Myocyte (in vitro differentiated cells): ENCODE results near the gene ST8SIA6. TPM values are rescaled to one million over a fixed set of nuclear protein-coding genes. Genes with fewer than 3 reads are reported as not detected.
A peak's percentile ranks its signal among the peaks of the same experiment; 100 is the strongest.
"Not testable (repeated sequence)": the region's sequence is repeated elsewhere in the genome, so short reads cannot be mapped to it uniquely, and the experiment has no call there.

Experiments
- DNase-seq: peaks from one replicate; pipeline ENCODE4 v3.0.0-alpha.2; 2012; ENCODE audit warnings: low read depth
- polyA plus RNA-seq: library from polyadenylated mRNA; unstranded; fragments of >200 nt; gene quantifications from one replicate; pipeline ENCODE4 v1.2.1, GENCODE V29; 2012; ENCODE audit warnings: missing spikeins
- total RNA-seq: library from RNA; depleted of rRNA; stranded (reverse); fragments of >200 nt; gene quantifications from 2 replicates; pipeline ENCODE4 v1.2.3, GENCODE V29; 2014

The ST8SIA6 gene, protein sequence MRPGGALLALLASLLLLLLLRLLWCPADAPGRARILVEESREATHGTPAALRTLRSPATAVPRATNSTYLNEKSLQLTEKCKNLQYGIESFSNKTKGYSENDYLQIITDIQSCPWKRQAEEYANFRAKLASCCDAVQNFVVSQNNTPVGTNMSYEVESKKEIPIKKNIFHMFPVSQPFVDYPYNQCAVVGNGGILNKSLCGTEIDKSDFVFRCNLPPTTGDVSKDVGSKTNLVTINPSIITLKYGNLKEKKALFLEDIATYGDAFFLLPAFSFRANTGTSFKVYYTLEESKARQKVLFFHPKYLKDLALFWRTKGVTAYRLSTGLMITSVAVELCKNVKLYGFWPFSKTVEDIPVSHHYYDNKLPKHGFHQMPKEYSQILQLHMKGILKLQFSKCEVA
- 0.47 TPM in 1 of 2 replicates, not detected in the other for total RNA-seq
- polyA plus RNA-seq = 0.06 TPM

- DNase-seq = peak; percentile 57
These were observed at the start of gene ST8SIA6 for GRCh38 chr10:17454161-17455014. ST8SIA6 (minus strand) TSS chr10:17454595; CDS start chr10:17454255, 340 bp downstream.

- DNase-seq = no peak
These were observed 49.4 kb upstream of the ST8SIA6 start for GRCh38 chr10:17503795-17504194.

- no peak for DNase-seq
These were observed 48.4 kb upstream of the ST8SIA6 start for GRCh38 chr10:17502814-17503213.

GRCh38 chr10:17499014-17499413, 44.6 kb upstream of the ST8SIA6 start:
- not testable (repeated sequence) for DNase-seq

DNA sequence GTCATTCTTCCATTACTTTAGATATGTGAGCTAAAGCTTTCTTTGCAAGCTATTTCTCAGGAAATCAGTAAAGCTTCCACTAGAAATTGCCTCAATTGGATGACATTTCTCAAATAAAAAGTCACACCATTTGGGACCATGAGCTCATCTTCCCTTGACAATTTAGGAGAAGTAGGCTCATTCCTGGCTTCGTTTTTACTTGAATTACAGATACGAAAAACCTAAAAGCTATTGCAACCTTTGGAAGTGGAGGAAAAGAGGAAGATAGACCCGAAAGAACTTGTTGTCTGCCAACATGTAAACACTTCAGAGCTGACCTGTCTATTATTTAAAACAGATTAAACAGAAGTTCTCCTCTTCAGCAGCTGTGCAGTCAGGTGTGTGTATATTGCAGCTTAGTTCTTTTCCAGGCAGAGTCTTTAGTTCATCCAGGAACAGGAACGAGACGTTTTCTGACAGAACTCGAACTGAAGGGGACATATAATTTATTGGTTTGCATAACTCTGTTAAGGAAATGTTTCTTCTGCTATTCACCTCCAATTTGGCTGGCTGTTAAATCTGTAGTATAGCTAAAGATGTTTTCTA, 43.1 kb upstream of the ST8SIA6 start:
- no peak for DNase-seq

DNA sequence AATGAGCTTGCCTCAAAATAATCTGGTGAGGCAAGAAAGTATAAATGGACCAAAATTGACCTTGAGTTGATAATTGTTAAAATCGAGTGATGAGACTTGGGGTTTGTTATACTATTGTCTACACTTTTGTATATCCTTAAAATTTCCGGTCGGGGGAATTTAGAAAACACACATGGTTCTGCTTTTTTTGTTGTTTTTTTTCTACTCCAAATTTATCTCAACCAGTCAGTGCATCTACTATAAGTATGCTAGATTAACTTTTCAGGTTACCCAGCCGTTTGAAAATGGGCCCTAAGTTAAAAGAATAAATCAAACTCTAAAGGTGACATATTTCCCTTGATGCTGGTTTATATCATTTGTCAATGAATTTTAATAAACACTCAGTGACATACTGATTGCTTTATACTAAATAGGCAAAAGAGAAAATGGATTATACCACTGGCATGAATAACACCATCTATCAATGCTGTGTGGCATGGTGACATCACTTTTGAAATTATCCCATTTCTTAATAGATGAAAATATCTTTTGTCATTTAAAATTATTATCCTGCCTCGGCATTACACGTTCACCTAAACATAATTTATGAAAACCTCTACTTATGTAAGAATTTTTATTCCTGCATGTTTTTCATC, 40.3 kb upstream of the ST8SIA6 start:
- DNase-seq = no peak

GRCh38 chr10:17488848-17489247, 34.5 kb upstream of the ST8SIA6 start:
- DNase-seq = no peak

DNA sequence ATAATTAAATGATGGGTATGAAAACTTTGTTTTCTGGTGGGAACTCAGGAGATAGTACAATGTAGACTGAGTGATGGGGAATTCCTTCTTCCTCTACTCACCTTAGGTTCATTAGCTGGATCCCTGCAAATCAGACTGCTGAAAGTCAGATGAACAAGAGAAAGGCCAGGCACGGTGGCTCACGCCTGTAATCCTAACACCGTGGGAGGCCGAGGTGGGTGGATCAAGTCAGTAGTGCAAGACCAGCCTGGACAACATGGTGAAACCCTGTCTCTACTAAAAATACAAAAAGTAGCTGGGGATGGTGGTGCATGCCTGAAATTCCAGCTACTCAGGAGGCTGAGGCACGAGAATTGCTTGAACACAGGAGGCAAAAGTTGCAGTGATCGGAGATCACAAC, 28.7 kb upstream of the ST8SIA6 start:
- no peak for DNase-seq

- no peak for DNase-seq
These were observed 25.4 kb upstream of the ST8SIA6 start for GRCh38 chr10:17479822-17480221.

DNA sequence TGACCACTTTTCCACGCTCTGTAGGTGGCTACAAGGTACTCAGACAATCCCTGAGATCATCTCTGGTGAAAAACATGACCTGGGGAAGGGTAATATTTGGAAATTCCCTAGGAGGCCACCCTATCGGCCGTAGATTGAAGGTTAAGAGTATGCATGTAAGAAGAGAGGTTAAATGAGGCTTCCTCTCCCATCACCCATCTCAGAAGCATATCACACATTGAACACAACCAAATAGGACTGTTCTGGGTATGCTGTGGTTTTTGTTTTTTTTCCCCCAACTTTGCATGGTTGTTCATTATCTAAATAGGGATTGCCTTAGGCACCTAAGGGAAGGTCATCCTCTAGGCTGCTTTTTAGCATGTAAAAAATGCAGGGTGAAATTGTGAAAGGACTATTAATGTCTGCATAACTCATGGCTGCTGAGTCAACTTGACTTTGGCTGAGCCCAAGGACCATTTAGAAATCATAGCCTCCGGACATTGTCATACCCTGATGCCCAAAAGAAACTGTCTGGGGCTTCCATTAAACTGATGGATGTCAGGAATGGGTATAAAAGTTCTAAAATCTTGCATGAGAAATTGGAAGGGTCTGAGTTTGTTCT, 24.7 kb upstream of the ST8SIA6 start:
- no peak for DNase-seq

DNA sequence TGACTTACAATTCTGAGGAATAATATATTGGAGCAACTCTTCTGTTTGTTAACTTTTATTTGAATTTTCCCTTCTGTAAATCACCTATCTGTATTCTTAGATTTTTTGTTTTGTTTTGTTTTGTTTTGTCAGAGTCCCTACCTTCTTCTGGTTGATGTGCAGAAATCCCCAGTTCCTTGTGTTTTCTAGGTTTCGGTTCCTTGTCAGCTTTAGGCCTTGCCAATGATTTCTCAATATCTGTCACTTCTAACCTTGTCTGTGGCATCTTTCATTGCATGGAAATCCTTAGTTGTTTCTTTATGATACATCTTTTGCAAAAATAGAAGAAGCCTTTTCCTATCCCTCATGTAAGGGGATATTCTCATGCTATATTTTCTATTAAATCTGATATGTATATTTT, 21.7 kb upstream of the ST8SIA6 start:
- no peak for DNase-seq

DNA sequence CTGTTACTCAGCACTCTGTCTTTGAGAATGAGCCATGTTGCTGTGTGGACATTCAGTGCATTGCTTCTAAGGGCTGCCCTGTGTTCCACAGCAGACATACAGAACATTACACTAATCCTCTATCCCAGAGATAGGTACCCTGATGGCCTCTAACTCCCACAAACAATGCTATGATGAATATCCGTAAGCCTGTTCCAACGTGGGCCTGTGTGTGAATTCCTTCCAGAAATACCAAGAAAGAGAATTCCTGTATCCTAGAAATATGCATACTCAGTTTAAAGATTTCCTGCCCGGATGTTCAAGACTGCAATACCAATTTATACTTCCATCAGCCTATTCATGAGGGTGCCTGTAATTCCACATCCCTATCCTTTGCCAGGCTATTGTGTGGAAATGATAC, 21.3 kb upstream of the ST8SIA6 start:
- DNase-seq = no peak

DNA sequence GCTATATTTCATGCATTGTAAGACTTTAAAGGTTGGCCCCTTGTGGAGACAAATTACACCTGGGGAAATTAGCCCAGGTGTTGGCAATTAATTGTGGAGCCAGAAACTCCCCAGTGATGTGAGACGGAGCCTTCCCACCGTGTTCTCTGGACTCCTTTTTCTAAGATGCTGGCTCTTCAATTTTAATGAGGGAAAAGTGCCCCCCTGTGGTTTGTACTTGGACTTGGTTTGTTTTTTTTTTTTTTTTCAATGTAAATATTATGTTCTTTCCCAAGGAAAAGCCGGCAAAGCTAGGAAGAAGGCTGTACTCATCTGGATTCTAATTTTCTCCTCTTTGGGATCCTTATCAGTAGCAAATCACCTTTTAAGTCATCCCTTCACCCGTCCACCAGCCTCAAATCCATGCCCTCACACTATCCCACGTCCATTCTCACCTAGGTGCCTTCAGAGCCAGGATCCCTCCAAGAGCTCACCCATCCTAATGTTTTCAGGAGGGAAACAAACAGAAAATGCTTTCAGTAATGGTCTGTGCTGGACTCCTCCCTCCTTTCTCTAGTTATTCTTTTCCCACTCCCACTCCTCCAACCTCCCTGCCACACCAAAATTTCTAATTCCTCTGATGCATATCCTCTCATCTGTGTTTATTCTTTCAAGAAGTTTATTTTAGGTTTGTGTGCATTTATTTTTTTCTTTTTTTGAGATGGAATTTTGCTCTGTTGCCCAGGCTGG, 20.4 kb upstream of the ST8SIA6 start:
- DNase-seq = no peak

DNA sequence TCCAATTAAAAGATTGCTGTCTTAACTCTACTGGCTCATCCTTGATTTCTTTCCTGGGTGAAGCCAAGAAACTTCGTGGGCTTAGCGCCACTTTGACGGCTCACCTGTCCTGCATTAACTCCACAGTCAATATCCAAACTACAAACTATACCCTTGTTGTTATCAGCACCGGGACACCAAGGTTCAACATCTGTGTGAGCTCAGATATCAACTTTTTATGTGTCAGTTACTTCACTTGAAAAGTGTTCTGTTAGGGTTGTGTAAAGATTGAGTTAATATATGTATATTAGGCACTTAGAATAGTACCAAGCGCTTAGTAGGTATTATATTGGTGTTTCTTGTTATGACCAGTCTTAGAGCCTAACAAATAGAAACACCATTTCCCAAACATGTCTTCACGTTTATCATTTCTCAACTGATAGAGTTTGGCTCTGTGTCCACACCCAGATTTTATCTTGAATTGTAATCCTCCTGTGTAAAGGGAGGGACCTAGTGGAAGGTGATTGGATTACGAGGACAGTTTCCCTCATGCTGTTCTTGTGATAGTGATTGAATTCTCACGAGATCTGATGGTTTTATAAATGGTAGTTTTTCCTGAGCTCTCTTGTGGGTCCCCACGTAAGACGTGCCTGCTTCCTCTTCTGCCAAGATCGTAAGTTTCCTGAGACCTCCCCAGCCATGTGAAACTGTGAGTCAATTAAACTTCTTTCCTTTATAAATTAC, 19.0 kb upstream of the ST8SIA6 start:
- no peak for DNase-seq

- DNase-seq = no peak
These were observed 18.3 kb upstream of the ST8SIA6 start for GRCh38 chr10:17472481-17473227.

- DNase-seq = no peak
These were observed 15.9 kb upstream of the ST8SIA6 start for GRCh38 chr10:17470246-17470645.

DNA sequence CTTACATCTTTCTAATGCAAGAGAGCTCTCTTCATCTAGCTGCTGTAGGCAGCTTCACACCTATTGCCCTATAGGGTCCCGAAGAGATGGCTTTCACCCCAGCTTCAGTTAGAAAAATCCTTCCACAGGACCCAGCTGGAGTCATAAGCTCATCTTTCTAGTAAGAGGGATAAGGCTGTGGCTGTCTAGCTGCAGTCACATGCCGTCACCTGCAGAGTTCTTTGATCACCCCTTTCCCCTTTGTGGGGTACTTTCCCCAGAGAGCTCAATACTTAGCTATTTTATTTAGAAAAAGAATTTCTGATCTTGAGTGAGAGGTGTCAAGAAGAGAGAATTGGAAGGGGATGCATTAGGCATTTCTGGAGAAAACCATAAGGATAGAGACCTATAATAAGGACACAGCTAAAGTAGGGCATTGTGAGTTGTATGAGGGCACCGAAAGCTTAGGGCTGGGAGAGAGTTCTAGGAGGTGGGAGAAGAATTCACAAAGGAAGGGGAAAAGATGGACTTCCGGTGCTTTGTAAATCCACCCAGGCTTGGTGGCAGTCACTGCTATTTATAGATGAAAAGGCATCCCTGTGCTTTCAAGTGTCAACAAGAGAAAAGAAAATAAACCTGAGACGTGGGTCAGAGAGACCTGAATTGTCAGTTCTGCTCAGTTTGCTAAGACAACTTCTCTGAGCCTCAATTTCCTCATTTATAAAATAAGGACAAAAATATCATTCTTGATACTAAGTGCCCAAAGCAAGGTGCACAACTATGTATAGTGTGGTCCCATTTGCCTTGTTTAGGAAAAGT, 11.1 kb upstream of the ST8SIA6 start:
- no peak for DNase-seq

GRCh38 chr10:17464545-17464944, 10.2 kb upstream of the ST8SIA6 start:
- DNase-seq = no peak
